Activated T-helper 17 cell treated with anti-CD3 and anti-CD28 coated beads, Interleukin-2, amount 50 U/mL, for 72 hours (primary cell): ENCODE measurements around the gene SRPX2. TPM values are rescaled to one million over a fixed set of nuclear protein-coding genes. Genes with fewer than 3 reads are reported as not detected.
A peak's percentile ranks its signal among the peaks of the same experiment; 100 is the strongest.
"Not testable (repeated sequence)": the region's sequence is repeated elsewhere in the genome, so short reads cannot be mapped to it uniquely, and the experiment has no call there.

Experiments
- ATAC-seq: fragments of 150-1000 bp; cut with Tn5 transposase; replicated peaks from 2 replicates; pipeline ENCODE4 v1.10.0; 2021; ENCODE audit warnings: mild to moderate bottlenecking, moderate library complexity
- H3K27ac Mint-ChIP-seq: one replicate; pipeline ENCODE4 v1.8.0; 2022; ENCODE audit warnings: mixed read lengths
- H3K27me3 Mint-ChIP-seq: one replicate; pipeline ENCODE4 v1.8.0; 2022; ENCODE audit warnings: mixed read lengths
- H3K36me3 Mint-ChIP-seq: one replicate; pipeline ENCODE4 v1.8.0; 2022; ENCODE audit warnings: low read depth, mild to moderate bottlenecking, mixed read lengths
- H3K4me1 Mint-ChIP-seq: one replicate; pipeline ENCODE4 v1.8.0; 2022; ENCODE audit warnings: mixed read lengths
- H3K4me3 Mint-ChIP-seq: one replicate; pipeline ENCODE4 v1.8.0; 2022; ENCODE audit warnings: mild to moderate bottlenecking, mixed read lengths
- H3K9me3 Mint-ChIP-seq: one replicate; pipeline ENCODE4 v1.8.0; 2022; ENCODE audit warnings: mixed read lengths
- total RNA-seq, 2 donors: library from RNA; stranded (reverse); gene quantifications; one replicate each; pipeline ENCODE4 v1.2.3, GENCODE V29; 2022

Gene SRPX2
- total RNA-seq, 2 donors from 2014 or later: not detected

- ATAC-seq: no peak
- Mint-ChIP-seq H3K36me3 (no peaks in the 10 kb centered on the region), H3K27me3 (peaks cover 19% of the 10 kb centered on the region), H3K9me3 (no peaks in the 10 kb centered on the region), H3K4me3 (no peak overlapping the region), H3K4me1 (no peaks in the 10 kb centered on the region), H3K27ac (no peak overlapping the region)
Observed at GRCh38 chrX:100698551-100698950, 54.6 kb downstream of the SRPX2 start.

DNA sequence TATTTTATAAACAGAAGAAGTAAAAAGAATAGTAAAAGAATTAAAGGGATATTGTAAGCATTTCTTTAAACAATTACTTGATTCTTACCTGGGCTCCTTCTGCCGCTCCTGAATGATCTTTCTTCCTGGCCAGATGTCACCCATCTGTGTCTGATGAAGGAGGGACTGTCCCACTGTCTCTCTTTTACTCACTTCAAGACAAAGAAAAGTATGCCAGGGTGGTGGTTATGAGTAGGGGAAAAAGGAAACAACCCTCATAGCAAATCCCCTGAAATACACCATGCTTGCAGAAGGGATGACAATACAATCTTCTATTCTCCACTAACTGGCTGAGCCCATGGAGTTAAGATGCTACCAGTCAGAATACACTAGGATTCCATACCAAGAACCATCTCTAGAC lies 56.8 kb downstream of the SRPX2 start:
- ATAC-seq: peak; percentile 35
- H3K9me3 Mint-ChIP-seq: no peaks in the 10 kb centered on the region
- peaks cover 14% of the 10 kb centered on the region for H3K27me3 Mint-ChIP-seq
- no peak overlapping the region for H3K27ac Mint-ChIP-seq
- no peaks in the 10 kb centered on the region for H3K4me1 Mint-ChIP-seq
- H3K4me3 Mint-ChIP-seq: no peak overlapping the region
- no peaks in the 10 kb centered on the region for H3K36me3 Mint-ChIP-seq

DNA sequence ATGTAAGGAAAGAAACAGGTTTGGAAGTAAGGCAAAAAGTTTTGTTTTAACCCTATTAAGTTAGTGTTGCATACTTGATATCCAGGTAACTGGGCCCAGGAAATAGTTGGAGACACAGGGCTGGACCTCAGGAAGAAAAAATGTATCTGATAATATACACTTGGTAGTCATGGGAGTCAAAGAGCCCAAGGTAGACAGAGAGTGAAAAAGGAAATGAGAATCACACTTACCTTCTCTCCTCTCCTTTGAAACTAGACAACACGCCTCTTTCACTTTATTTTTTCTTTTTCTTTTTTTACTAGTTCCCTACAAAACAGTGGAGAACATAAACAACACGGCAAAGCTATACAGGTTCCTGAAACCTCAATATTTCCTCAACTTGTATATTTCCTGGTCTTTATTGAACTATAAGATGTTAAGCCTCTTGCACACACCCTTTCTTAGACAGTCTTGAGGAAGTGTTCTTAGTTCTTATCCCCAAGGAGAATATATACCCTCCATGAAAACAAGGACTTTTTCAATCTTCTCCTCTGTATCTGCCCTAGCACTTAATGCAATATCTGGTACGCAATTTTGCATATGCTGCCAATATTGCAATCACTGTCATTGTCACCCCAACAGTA lies 60.7 kb downstream of the SRPX2 start:
- no peak for ATAC-seq
- Mint-ChIP-seq H3K36me3 (no peaks in the 10 kb centered on the region), H3K4me3 (no peak overlapping the region), H3K27ac (no peak overlapping the region), H3K4me1 (no peaks in the 10 kb centered on the region), H3K27me3 (peaks cover 19% of the 10 kb centered on the region), H3K9me3 (no peaks in the 10 kb centered on the region)

DNA sequence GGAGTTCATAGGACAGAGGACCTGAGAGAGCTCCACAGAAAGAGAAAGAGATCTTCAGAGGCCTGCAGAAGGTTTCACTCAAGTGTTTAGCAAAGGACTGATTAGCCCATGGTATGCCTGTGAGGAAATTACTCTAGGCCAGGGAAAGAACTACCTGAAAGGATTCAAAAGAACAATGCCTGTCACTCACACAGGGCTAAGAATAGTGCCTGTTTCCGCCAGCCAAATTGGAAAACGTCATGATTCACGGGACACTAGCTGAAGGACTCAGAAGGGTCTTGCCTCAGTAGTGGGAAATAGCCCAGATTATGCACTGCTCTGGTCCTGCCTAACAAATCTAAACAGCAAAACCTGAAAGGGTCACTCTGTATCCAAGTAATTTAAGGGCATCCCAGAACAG lies 66.8 kb downstream of the SRPX2 start:
- no peaks in the 10 kb centered on the region for H3K36me3 Mint-ChIP-seq
- H3K4me1 Mint-ChIP-seq: no peaks in the 10 kb centered on the region
- H3K4me3 Mint-ChIP-seq: no peak overlapping the region
- no peak for ATAC-seq
- H3K27ac Mint-ChIP-seq: no peak overlapping the region
- peaks cover 6% of the 10 kb centered on the region for H3K27me3 Mint-ChIP-seq
- no peaks in the 10 kb centered on the region for H3K9me3 Mint-ChIP-seq

GRCh38 chrX:100717363-100717762 lies 73.4 kb downstream of the SRPX2 start:
- ATAC-seq: no peak
- Mint-ChIP-seq H3K27ac (no peak overlapping the region), H3K27me3 (no peaks in the 10 kb centered on the region), H3K4me3 (no peak overlapping the region), H3K36me3 (no peaks in the 10 kb centered on the region), H3K4me1 (no peaks in the 10 kb centered on the region), H3K9me3 (no peaks in the 10 kb centered on the region)

DNA sequence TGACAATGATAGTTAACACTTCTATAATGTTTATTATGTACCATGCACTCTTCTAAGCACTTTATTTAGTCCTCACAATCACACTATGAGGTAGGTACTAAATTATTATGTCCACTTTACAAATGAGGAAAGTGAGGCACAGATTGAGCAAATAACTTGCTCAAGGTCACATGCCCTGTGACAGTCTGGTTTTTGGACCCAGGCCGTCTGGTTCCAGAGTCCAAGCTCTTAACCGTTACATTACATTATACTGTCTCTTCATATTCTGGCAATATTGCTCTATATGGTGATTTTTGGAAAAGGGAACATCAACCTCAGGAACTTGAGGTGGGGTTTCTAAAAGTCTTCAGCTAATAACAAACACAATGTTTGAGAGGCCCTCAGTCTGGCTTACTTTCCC lies 75.1 kb downstream of the SRPX2 start:
- H3K9me3 Mint-ChIP-seq: no peaks in the 10 kb centered on the region
- H3K36me3 Mint-ChIP-seq: no peaks in the 10 kb centered on the region
- no peak overlapping the region for H3K4me3 Mint-ChIP-seq
- ATAC-seq: no peak
- H3K27ac Mint-ChIP-seq: no peak overlapping the region
- no peaks in the 10 kb centered on the region for H3K4me1 Mint-ChIP-seq
- H3K27me3 Mint-ChIP-seq: no peaks in the 10 kb centered on the region

DNA sequence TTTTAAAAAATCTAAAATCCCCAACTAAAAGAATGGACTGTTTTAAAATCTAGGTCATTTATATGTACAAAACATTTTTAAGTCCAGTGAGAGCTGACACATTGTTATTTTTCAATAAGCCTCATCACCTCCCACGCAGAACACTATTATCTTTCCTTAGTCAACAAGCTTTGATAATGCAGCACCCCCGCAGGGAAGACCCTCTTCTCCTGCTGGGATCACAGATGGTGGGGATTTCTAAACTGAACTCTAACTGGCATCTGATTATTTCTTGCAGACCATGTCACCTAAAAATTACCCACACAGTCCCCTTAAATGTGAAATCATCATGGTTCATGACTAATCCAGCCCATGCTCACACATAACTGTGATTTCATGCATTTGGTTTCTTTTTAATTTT lies 76.3 kb downstream of the SRPX2 start:
- no peak overlapping the region for H3K4me3 Mint-ChIP-seq
- H3K27ac Mint-ChIP-seq: no peak overlapping the region
- ATAC-seq: no peak

GRCh38 chrX:100721328-100721727 lies 77.3 kb downstream of the SRPX2 start:
- no peaks in the 10 kb centered on the region for H3K4me1 Mint-ChIP-seq
- no peak overlapping the region for H3K4me3 Mint-ChIP-seq
- no peaks in the 10 kb centered on the region for H3K36me3 Mint-ChIP-seq
- H3K27ac Mint-ChIP-seq: no peak overlapping the region
- H3K9me3 Mint-ChIP-seq: no peaks in the 10 kb centered on the region
- peaks cover 3% of the 10 kb centered on the region for H3K27me3 Mint-ChIP-seq
- no peak for ATAC-seq

More for the DNA sequence above, 76.3 kb downstream of the SRPX2 start:
- H3K27me3 Mint-ChIP-seq: no peaks in the 10 kb centered on the region
- no peaks in the 10 kb centered on the region for H3K36me3 Mint-ChIP-seq
- no peaks in the 10 kb centered on the region for H3K9me3 Mint-ChIP-seq
- no peaks in the 10 kb centered on the region for H3K4me1 Mint-ChIP-seq

- H3K27me3 Mint-ChIP-seq: peaks cover 15% of the 10 kb centered on the region
- not testable (repeated sequence) for H3K9me3 Mint-ChIP-seq, H3K4me1 Mint-ChIP-seq
Observed at GRCh38 chrX:100724006-100724405, 80.0 kb downstream of the SRPX2 start.

More at GRCh38 chrX:100724006-100724405, 80.0 kb downstream of the SRPX2 start:
- ATAC-seq, H3K4me3 Mint-ChIP-seq, H3K27ac Mint-ChIP-seq, H3K36me3 Mint-ChIP-seq: not testable (repeated sequence)

Other genes starting within 250 kb of the SRPX2 start
- gene PCDH19, start 233.9 kb upstream of the SRPX2 start, total RNA-seq: not detected
- gene TNMD, start 59.3 kb upstream of the SRPX2 start, total RNA-seq: not detected
- not detected for gene TSPAN6, start 7.4 kb upstream of the SRPX2 start, total RNA-seq
- gene SYTL4, start 87.9 kb downstream of the SRPX2 start, total RNA-seq: not detected
- 10 to 100 TPM; 28.8 to 51.2 TPM for gene CSTF2, start 176.2 kb downstream of the SRPX2 start, total RNA-seq
- not detected for gene NOX1, start 230.2 kb downstream of the SRPX2 start, total RNA-seq